ENCODE results near the gene ADGB.

- no peak for TF ChIP-seq POLR2A (IDR thresholded peaks at IDR 0.05; ENCODE audit: low read depth, low read length)
- TF ChIP-seq POLR2AphosphoS5 (IDR thresholded peaks at IDR 0.05; ENCODE audit: low read depth, low read length), result no peak
- no peak for TF ChIP-seq TAF1 (IDR thresholded peaks at IDR 0.05; ENCODE audit: borderline replicate concordance, low read depth, low read length)
These were observed 38.2 kb upstream of the ADGB start for GRCh38 chr6:146560607-146561006.

Data from GM12892 (cell line).